Breast epithelium (tissue), 3 donors: ENCODE data around the gene CUBN.

ENCODE experiments used
- CTCF ChIP-seq, 3 donors: fragments of 450-650 bp; IDR thresholded peaks; one replicate each; pipeline ENCODE4 v1.5.1; 2016 to 2017; ENCODE audit warnings: antibody characterized with exemption in 3 of 3, mild to moderate bottlenecking in 3 of 3, moderate library complexity in 3 of 3
- POLR2AphosphoS5 ChIP-seq, 3 donors: sonication (generic); formaldehyde crosslinking; IDR thresholded peaks; one replicate each; pipeline ENCODE4 v1.6.1; 2017; ENCODE audit warnings: antibody characterized with exemption in 3 of 3

DNA sequence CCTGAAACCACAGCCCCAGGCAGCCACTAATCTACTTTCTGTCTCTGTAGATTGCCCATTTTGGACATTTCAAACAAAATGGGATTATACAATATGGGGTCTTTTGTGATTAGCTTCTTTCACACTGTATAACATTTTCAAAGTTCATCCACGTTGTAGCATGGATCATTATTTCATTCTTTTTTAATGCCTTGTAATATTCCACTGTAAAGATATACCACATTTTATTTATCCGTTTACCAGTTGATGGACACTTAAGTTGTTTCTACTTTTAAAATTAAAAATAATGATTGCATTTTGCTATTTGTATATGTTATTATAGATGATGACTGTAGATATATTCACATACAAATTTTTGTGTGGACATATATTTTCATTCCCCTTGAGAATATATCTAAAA is 60.7 kb downstream of the CUBN start:
- TF ChIP-seq POLR2AphosphoS5 (IDR thresholded peaks at IDR 0.05), result no peak
- TF ChIP-seq CTCF (IDR thresholded peaks at IDR 0.05), result no peak
